ENCODE data around the gene TRABD. TPM values are rescaled to one million over a fixed set of nuclear protein-coding genes. Genes with fewer than 3 reads are reported as not detected.

Gene TRABD
- polyA plus RNA-seq, 1 of the 3 experiments (the other 2 are of a cell fraction) = 50.6 TPM

- H3K4me1 ChIP-seq (ENCODE audit: control insufficient read depth in 1 of 2, insufficient read depth in 2 of 2, low read depth in 1 of 2, low read length in 1 of 2) = peaks cover 0 to 14% of the 10 kb centered on the region in 2 experiments; a peak in 1 of 4 replicates
- no peak overlapping the region for H3K4me2 ChIP-seq
- H3K36me3 ChIP-seq (replicated peaks in 1 of 2; ENCODE audit: control insufficient read depth in 1 of 2, insufficient read depth in 2 of 2, low read length in 1 of 2) = no peaks in the 10 kb centered on the region
- no peaks in the 10 kb centered on the region for H4K20me1 ChIP-seq (ENCODE audit: insufficient read depth)
- CTCF ChIA-PET = interaction anchor here (0.7 to 7.6 kb wide), 14 partner anchors 12 to 520 kb away, joined by 3 to 52 read pairs (median 6); partner anchors contain the start of gene PANX2
- H3K79me2 ChIP-seq (ENCODE audit: insufficient read depth) = no peaks in the 10 kb centered on the region
- POLR2A ChIA-PET = no interaction called here
- H3K27me3 ChIP-seq (ENCODE audit: insufficient read depth) = no peaks in the 10 kb centered on the region
- no peaks in the 10 kb centered on the region for H3F3A ChIP-seq (replicated peaks; ENCODE audit: insufficient read depth)
- H3K9me3 ChIP-seq = no peaks in the 10 kb centered on the region
- WGBS (ENCODE audit: low lambda C conversion rate) = 95% methylated on average over 10 of the region's 12 CpGs
- no peaks in the 10 kb centered on the region for H3K9me2 ChIP-seq
- no peak overlapping the region for H3K9ac ChIP-seq
- no peak for TF ChIP-seq RAD21 (IDR thresholded peaks at IDR 0.05; ENCODE audit: low read length)
- TF ChIP-seq YY1 (IDR thresholded peaks at IDR 0.05; ENCODE audit: low read depth) = no peak
- TF ChIP-seq, protein P1, sequence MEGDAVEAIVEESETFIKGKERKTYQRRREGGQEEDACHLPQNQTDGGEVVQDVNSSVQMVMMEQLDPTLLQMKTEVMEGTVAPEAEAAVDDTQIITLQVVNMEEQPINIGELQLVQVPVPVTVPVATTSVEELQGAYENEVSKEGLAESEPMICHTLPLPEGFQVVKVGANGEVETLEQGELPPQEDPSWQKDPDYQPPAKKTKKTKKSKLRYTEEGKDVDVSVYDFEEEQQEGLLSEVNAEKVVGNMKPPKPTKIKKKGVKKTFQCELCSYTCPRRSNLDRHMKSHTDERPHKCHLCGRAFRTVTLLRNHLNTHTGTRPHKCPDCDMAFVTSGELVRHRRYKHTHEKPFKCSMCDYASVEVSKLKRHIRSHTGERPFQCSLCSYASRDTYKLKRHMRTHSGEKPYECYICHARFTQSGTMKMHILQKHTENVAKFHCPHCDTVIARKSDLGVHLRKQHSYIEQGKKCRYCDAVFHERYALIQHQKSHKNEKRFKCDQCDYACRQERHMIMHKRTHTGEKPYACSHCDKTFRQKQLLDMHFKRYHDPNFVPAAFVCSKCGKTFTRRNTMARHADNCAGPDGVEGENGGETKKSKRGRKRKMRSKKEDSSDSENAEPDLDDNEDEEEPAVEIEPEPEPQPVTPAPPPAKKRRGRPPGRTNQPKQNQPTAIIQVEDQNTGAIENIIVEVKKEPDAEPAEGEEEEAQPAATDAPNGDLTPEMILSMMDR (IDR thresholded peaks at IDR 0.05) = no peak
- no peak for TF ChIP-seq MAX (IDR thresholded peaks at IDR 0.05; ENCODE audit: low read depth)
- TF ChIP-seq, protein P2, sequence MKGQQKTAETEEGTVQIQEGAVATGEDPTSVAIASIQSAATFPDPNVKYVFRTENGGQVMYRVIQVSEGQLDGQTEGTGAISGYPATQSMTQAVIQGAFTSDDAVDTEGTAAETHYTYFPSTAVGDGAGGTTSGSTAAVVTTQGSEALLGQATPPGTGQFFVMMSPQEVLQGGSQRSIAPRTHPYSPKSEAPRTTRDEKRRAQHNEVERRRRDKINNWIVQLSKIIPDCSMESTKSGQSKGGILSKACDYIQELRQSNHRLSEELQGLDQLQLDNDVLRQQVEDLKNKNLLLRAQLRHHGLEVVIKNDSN (IDR thresholded peaks at IDR 0.05; ENCODE audit: borderline replicate concordance, low read depth) = no peak
- TF ChIP-seq EZH2phosphoT487 (IDR thresholded peaks at IDR 0.05; ENCODE audit: borderline replicate concordance, low read depth) = no peak
- no peak for TF ChIP-seq RXRA (IDR thresholded peaks at IDR 0.05; ENCODE audit: borderline replicate concordance, low read depth)
- TF ChIP-seq MXI1 (IDR thresholded peaks at IDR 0.05; ENCODE audit: low read depth, low read length) = no peak
- TF ChIP-seq, protein P3, sequence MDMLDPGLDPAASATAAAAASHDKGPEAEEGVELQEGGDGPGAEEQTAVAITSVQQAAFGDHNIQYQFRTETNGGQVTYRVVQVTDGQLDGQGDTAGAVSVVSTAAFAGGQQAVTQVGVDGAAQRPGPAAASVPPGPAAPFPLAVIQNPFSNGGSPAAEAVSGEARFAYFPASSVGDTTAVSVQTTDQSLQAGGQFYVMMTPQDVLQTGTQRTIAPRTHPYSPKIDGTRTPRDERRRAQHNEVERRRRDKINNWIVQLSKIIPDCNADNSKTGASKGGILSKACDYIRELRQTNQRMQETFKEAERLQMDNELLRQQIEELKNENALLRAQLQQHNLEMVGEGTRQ (IDR thresholded peaks at IDR 0.05; ENCODE audit: borderline replicate concordance, low read depth, low read length) = no peak
- no peak for TF ChIP-seq RFX5 (IDR thresholded peaks at IDR 0.05; ENCODE audit: low read length)
- TF ChIP-seq TCF12 (IDR thresholded peaks at IDR 0.05) = no peak
- no peak for DNase-seq
- H3K4me3 ChIP-seq (ENCODE audit: low read depth in 2 of 2, low read length in 1 of 2) = no peak overlapping the region
- H3K27ac ChIP-seq (ENCODE audit: low read depth in 2 of 2, low read length in 1 of 2) = no peak overlapping the region
- no peak overlapping the region for H2AFZ ChIP-seq (ENCODE audit: low read depth)
Measured at GRCh38 chr22:50148166-50148500, 37.6 kb upstream of the TRABD start.

GRCh38 chr22:50148991-50149721 lies 36.6 kb upstream of the TRABD start:
- Histone ChIP-seq H3K27ac (ENCODE audit: low read depth in 2 of 2, low read length in 1 of 2) (no peak overlapping the region), H3F3A (replicated peaks; ENCODE audit: insufficient read depth) (no peaks in the 10 kb centered on the region), H3K27me3 (ENCODE audit: insufficient read depth) (no peaks in the 10 kb centered on the region), H3K36me3 (replicated peaks in 1 of 2; ENCODE audit: control insufficient read depth in 1 of 2, insufficient read depth in 2 of 2, low read length in 1 of 2) (no peaks in the 10 kb centered on the region), H3K4me1 (ENCODE audit: control insufficient read depth in 1 of 2, insufficient read depth in 2 of 2, low read depth in 1 of 2, low read length in 1 of 2) (peaks cover 0 to 14% of the 10 kb centered on the region in 2 experiments; a peak in 1 of 4 replicates), H3K9me2 (no peaks in the 10 kb centered on the region), H3K9me3 (no peaks in the 10 kb centered on the region), H2AFZ (ENCODE audit: low read depth) (no peak overlapping the region), H3K9ac (no peak overlapping the region), H3K79me2 (ENCODE audit: insufficient read depth) (no peaks in the 10 kb centered on the region), H4K20me1 (ENCODE audit: insufficient read depth) (no peaks in the 10 kb centered on the region), H3K4me3 (ENCODE audit: low read depth in 2 of 2, low read length in 1 of 2) (no peak overlapping the region; a peak in 1 of 4 replicates), H3K4me2 (no peak overlapping the region)
- ChIA-PET CTCF (interaction anchor here (0.6 to 7.6 kb wide), 29 partner anchors 9 to 291 kb away, joined by 3 to 52 read pairs (median 4); partner anchors contain the start of genes PANX2 and TRABD), POLR2A (no interaction called here)
- 66% methylated on average over 17 of the region's 22 CpGs for WGBS (ENCODE audit: low lambda C conversion rate)
- peak; percentile 84 for DNase-seq
- no peak for TF ChIP-seq TEAD4 (IDR thresholded peaks at IDR 0.05; ENCODE audit: borderline replicate concordance, insufficient read depth)
- peak; percentile 56 for TF ChIP-seq SMC3 (IDR thresholded peaks at IDR 0.05; ENCODE audit: low read depth, low read length)
- no peak for TF ChIP-seq YY1 (IDR thresholded peaks at IDR 0.05; ENCODE audit: low read depth)
- TF ChIP-seq, protein P4, sequence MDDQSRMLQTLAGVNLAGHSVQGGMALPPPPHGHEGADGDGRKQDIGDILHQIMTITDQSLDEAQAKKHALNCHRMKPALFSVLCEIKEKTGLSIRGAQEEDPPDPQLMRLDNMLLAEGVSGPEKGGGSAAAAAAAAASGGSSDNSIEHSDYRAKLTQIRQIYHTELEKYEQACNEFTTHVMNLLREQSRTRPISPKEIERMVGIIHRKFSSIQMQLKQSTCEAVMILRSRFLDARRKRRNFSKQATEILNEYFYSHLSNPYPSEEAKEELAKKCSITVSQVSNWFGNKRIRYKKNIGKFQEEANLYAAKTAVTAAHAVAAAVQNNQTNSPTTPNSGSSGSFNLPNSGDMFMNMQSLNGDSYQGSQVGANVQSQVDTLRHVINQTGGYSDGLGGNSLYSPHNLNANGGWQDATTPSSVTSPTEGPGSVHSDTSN (IDR thresholded peaks at IDR 0.05) = 0 out of 2 replicates have a peak, but pooled peaks have one; percentile 5
- TF ChIP-seq GABPA (IDR thresholded peaks at IDR 0.05; ENCODE audit: low read depth) = no peak
- no peak for TF ChIP-seq TAF1 (IDR thresholded peaks at IDR 0.05; ENCODE audit: borderline replicate concordance, low read depth, low read length)
- TF ChIP-seq RFX5 (IDR thresholded peaks at IDR 0.05; ENCODE audit: low read length) = no peak
- TF ChIP-seq, protein P5, sequence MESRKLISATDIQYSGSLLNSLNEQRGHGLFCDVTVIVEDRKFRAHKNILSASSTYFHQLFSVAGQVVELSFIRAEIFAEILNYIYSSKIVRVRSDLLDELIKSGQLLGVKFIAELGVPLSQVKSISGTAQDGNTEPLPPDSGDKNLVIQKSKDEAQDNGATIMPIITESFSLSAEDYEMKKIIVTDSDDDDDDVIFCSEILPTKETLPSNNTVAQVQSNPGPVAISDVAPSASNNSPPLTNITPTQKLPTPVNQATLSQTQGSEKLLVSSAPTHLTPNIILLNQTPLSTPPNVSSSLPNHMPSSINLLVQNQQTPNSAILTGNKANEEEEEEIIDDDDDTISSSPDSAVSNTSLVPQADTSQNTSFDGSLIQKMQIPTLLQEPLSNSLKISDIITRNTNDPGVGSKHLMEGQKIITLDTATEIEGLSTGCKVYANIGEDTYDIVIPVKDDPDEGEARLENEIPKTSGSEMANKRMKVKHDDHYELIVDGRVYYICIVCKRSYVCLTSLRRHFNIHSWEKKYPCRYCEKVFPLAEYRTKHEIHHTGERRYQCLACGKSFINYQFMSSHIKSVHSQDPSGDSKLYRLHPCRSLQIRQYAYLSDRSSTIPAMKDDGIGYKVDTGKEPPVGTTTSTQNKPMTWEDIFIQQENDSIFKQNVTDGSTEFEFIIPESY (IDR thresholded peaks at IDR 0.05; ENCODE audit: borderline replicate concordance, low read depth) = peak; percentile 64; the same call in 1 of the 2 replicates
- no peak for TF ChIP-seq EZH2phosphoT487 (IDR thresholded peaks at IDR 0.05; ENCODE audit: borderline replicate concordance, low read depth)
- no peak for TF ChIP-seq CHD2 (IDR thresholded peaks at IDR 0.05; ENCODE audit: low read length, partially characterized antibody)
- no peak for TF ChIP-seq ELF1 (IDR thresholded peaks at IDR 0.05)

All from SK-N-SH (cell line).